Mesenchymal stem cell (in vitro differentiated cells and primary cell): ENCODE measurements around the gene KCNH2.
"Not testable (repeated sequence)": the region's sequence is repeated elsewhere in the genome, so short reads cannot be mapped to it uniquely, and the experiment has no call there.

Source experiments
- DNase-seq: peaks from one replicate; pipeline ENCODE4 v3.0.0-alpha.2; 2013
- H2AFZ ChIP-seq: one replicate; pipeline ENCODE4 v1.6.1; 2013; ENCODE audit warnings: low read depth, mild to moderate bottlenecking, control low read depth, inconsistent platforms, low read length, moderate library complexity
- H2AK5ac ChIP-seq: 2 replicates; pipeline ENCODE4 v1.6.1; 2013; ENCODE audit warnings: low read length, moderate library complexity, mild to moderate bottlenecking, inconsistent platforms; ENCODE audit not compliant: severe bottlenecking
- H2BK120ac ChIP-seq: one replicate; pipeline ENCODE4 v1.6.1; 2013; ENCODE audit warnings: low read depth, mild to moderate bottlenecking, inconsistent platforms, low read length, moderate library complexity
- H2BK12ac ChIP-seq, 2 experiments: one replicate each; pipeline ENCODE4 v1.6.1; 2013; ENCODE audit warnings: inconsistent platforms in 2 of 2, low read length in 2 of 2, mild to moderate bottlenecking in 2 of 2, moderate library complexity in 2 of 2, control low read depth in 1 of 2
- H2BK15ac ChIP-seq: one replicate; pipeline ENCODE4 v1.6.1; 2013; ENCODE audit warnings: mild to moderate bottlenecking, low read depth, inconsistent platforms; ENCODE audit not compliant: poor library complexity, severe bottlenecking
- H2BK5ac ChIP-seq: 2 replicates; pipeline ENCODE4 v1.6.1; 2013; ENCODE audit warnings: low read depth, mild to moderate bottlenecking, low read length, control low read depth, inconsistent platforms; ENCODE audit not compliant: poor library complexity, severe bottlenecking
- H3K14ac ChIP-seq, 2 experiments: one replicate each; pipeline ENCODE4 v1.6.1; 2013; ENCODE audit warnings: inconsistent platforms in 2 of 2, low read length in 2 of 2, control low read depth in 1 of 2, mild to moderate bottlenecking in 1 of 2, moderate library complexity in 1 of 2
- H3K18ac ChIP-seq, 2 experiments: one replicate each; pipeline ENCODE4 v1.6.1; 2013; ENCODE audit warnings: inconsistent platforms in 2 of 2, low read length in 2 of 2, control low read depth in 1 of 2, low read depth in 1 of 2, mild to moderate bottlenecking in 1 of 2
- H3K23ac ChIP-seq, 2 experiments: one replicate each; pipeline ENCODE4 v1.6.1; 2013; ENCODE audit warnings: inconsistent platforms in 2 of 2, low read length in 2 of 2, mild to moderate bottlenecking in 2 of 2, moderate library complexity in 2 of 2, control low read depth in 1 of 2
- H3K27ac ChIP-seq: 2 replicates; pipeline ENCODE4 v1.5.1; 2013; ENCODE audit warnings: mild to moderate bottlenecking, moderate library complexity, low read length, control low read depth, inconsistent platforms; ENCODE audit not compliant: poor library complexity, severe bottlenecking
- H3K27me3 ChIP-seq, 2 experiments: 2 replicates each; pipeline versions ENCODE4 v1.6.1 to v1.7.0; 2013; ENCODE audit warnings: low read length in 2 of 2, mild to moderate bottlenecking in 2 of 2, moderate library complexity in 2 of 2, control low read depth in 1 of 2, inconsistent platforms in 1 of 2; ENCODE audit not compliant: control insufficient read depth in 1 of 2, insufficient read depth in 1 of 2
- H3K36me3 ChIP-seq, 2 experiments: 2 replicates each; pipeline versions ENCODE4 v1.6.1 to v1.7.0; 2013; ENCODE audit warnings: low read length in 2 of 2, control low read depth in 1 of 2, inconsistent platforms in 1 of 2, low read depth in 1 of 2, mild to moderate bottlenecking in 1 of 2; ENCODE audit not compliant: insufficient read depth in 2 of 2, control insufficient read depth in 1 of 2
- H3K4ac ChIP-seq, 2 experiments: one replicate each; pipeline ENCODE4 v1.6.1; 2013; ENCODE audit warnings: inconsistent platforms in 2 of 2, low read length in 2 of 2, mild to moderate bottlenecking in 2 of 2, moderate library complexity in 2 of 2, control low read depth in 1 of 2, low read depth in 1 of 2
- H3K4me1 ChIP-seq: 2 replicates; pipeline ENCODE4 v1.6.1; 2013; ENCODE audit warnings: low read depth, low read length, control low read depth; ENCODE audit not compliant: control insufficient read depth, insufficient read depth
- H3K4me2 ChIP-seq: 2 replicates; pipeline ENCODE4 v1.6.1; 2013; ENCODE audit warnings: low read length, mild to moderate bottlenecking, inconsistent platforms; ENCODE audit not compliant: poor library complexity, severe bottlenecking
- H3K4me3 ChIP-seq, 2 experiments: 2 replicates each; pipeline versions ENCODE4 v1.5.1 to v1.7.0; 2013; ENCODE audit warnings: low read length in 2 of 2, mild to moderate bottlenecking in 2 of 2, control low read depth in 1 of 2, low read depth in 1 of 2; ENCODE audit not compliant: insufficient read depth in 1 of 2
- H3K79me1 ChIP-seq: replicated peaks from 2 replicates; pipeline ENCODE4 v1.6.1; 2013; ENCODE audit warnings: mild to moderate bottlenecking, control low read depth, low read length, inconsistent platforms; ENCODE audit not compliant: poor library complexity, severe bottlenecking
- H3K9ac ChIP-seq: 2 replicates; pipeline ENCODE4 v1.7.0; 2013; ENCODE audit warnings: mild to moderate bottlenecking, low read length, moderate library complexity
- H3K9me3 ChIP-seq: 2 replicates; pipeline ENCODE4 v1.7.0; 2013; ENCODE audit warnings: mild to moderate bottlenecking, low read length; ENCODE audit not compliant: control insufficient read depth
- H4K8ac ChIP-seq: one replicate; pipeline ENCODE4 v1.6.1; 2013; ENCODE audit warnings: inconsistent platforms, mild to moderate bottlenecking, low read length, moderate library complexity
- H4K91ac ChIP-seq: one replicate; pipeline ENCODE4 v1.6.1; 2013; ENCODE audit warnings: mild to moderate bottlenecking, low read length, inconsistent platforms
- WGBS: methylation state at CpG from one replicate; pipeline ENCODE4 v1.1.7; 2013; ENCODE audit warnings: mixed read lengths; 5-methylcytosine and 5-hydroxymethylcytosine counted together

The KCNH2 gene

GRCh38 chr7:151011616-151012015 is 33.5 kb upstream of the KCNH2 start:
- not testable (repeated sequence) for H3K9me3 ChIP-seq, H3K4me3 ChIP-seq, H2BK12ac ChIP-seq, H2BK5ac ChIP-seq, H3K23ac ChIP-seq, H3K4me2 ChIP-seq, H3K9ac ChIP-seq, H3K27ac ChIP-seq, DNase-seq, H3K79me1 ChIP-seq, H2AK5ac ChIP-seq, H3K36me3 ChIP-seq, H2BK120ac ChIP-seq, H4K8ac ChIP-seq, H2BK15ac ChIP-seq, H4K91ac ChIP-seq, H3K18ac ChIP-seq, H2AFZ ChIP-seq, H3K4ac ChIP-seq, H3K14ac ChIP-seq
- H3K27me3 ChIP-seq = peaks cover 39 to 43% of the 10 kb centered on the region in 2 experiments
- WGBS = 84% methylated on average over 12 of the region's 12 CpGs
- peaks cover 21% of the 10 kb centered on the region for H3K4me1 ChIP-seq

GRCh38 chr7:151011097-151011409 is 32.9 kb upstream of the KCNH2 start:
- peak overlapping the region; percentile 6 to 48 for H3K18ac ChIP-seq
- H2AFZ ChIP-seq = no peak overlapping the region
- WGBS = 0% methylated on average over 1 of the region's 1 CpG
- H3K4me3 ChIP-seq = no peak overlapping the region
- H2AK5ac ChIP-seq = no peak overlapping the region
- peaks cover 41% of the 10 kb centered on the region in 2 experiments for H3K27me3 ChIP-seq
- no peaks in the 10 kb centered on the region for H3K79me1 ChIP-seq
- H3K14ac ChIP-seq = no peak overlapping the region
- peak; percentile 50 for DNase-seq
- H2BK5ac ChIP-seq = no peak overlapping the region
- H3K9me3 ChIP-seq = no peaks in the 10 kb centered on the region
- no peak overlapping the region for H3K4me2 ChIP-seq
- peak overlapping the region; percentile 52 for H4K91ac ChIP-seq
- no peak overlapping the region for H3K23ac ChIP-seq
- H2BK12ac ChIP-seq = peak overlapping the region in 1 of 2 experiments; percentile 61
- H3K4ac ChIP-seq = peak overlapping the region; percentile 37 to 61
- H2BK15ac ChIP-seq = peak overlapping the region; percentile 73
- H3K4me1 ChIP-seq = peaks cover 21% of the 10 kb centered on the region
- peak overlapping the region; percentile 57 for H4K8ac ChIP-seq
- no peak overlapping the region for H2BK120ac ChIP-seq
- H3K36me3 ChIP-seq = no peaks in the 10 kb centered on the region
- H3K27ac ChIP-seq = no peak overlapping the region
- no peak overlapping the region for H3K9ac ChIP-seq

GRCh38 chr7:151010307-151011096 is 32.4 kb upstream of the KCNH2 start:
- Histone ChIP-seq H2AK5ac (no peak overlapping the region), H3K18ac (peak overlapping the region; percentile 70 to 93)

GRCh38 chr7:151010037-151010306 is 31.9 kb upstream of the KCNH2 start:
- Histone ChIP-seq H2BK5ac (no peak overlapping the region), H3K4ac (peak overlapping the region; percentile 51 to 76), H3K23ac (no peak overlapping the region), H3K9me3 (no peaks in the 10 kb centered on the region), H3K14ac (peak overlapping the region in 1 of 2 experiments; percentile 55), H3K27ac (no peak overlapping the region), H3K36me3 (no peaks in the 10 kb centered on the region), H2BK12ac (peak overlapping the region; percentile 91 to 92), H2BK120ac (peak overlapping the region; percentile 91), H4K8ac (peak overlapping the region; percentile 83), H2BK15ac (peak overlapping the region; percentile 55), H3K18ac (peak overlapping the region; percentile 54 to 70), H3K4me3 (no peak overlapping the region), H2AFZ (no peak overlapping the region), H3K79me1 (no peaks in the 10 kb centered on the region), H3K4me2 (no peak overlapping the region), H3K4me1 (peaks cover 21% of the 10 kb centered on the region), H3K27me3 (peaks cover 41 to 47% of the 10 kb centered on the region in 2 experiments), H3K9ac (no peak overlapping the region), H4K91ac (peak overlapping the region; percentile 98), H2AK5ac (no peak overlapping the region)
- 61% methylated on average over 7 of the region's 7 CpGs for WGBS
- no peak for DNase-seq

More at GRCh38 chr7:151010307-151011096, 32.4 kb upstream of the KCNH2 start:
- H3K4me2 ChIP-seq = peak overlapping the region; percentile 48
- peak overlapping the region in 1 of 2 experiments; percentile 56 for H3K4me3 ChIP-seq
- peak overlapping the region in 1 of 2 experiments; percentile 20 for H3K14ac ChIP-seq
- no peaks in the 10 kb centered on the region for H3K79me1 ChIP-seq
- peak overlapping the region in 1 of 2 experiments; percentile 36 for H3K23ac ChIP-seq
- 8% methylated on average over 17 of the region's 18 CpGs for WGBS
- H2AFZ ChIP-seq = peak overlapping the region; percentile 16
- peak overlapping the region; percentile 91 to 92 for H2BK12ac ChIP-seq
- no peak overlapping the region for H2BK5ac ChIP-seq
- H3K9ac ChIP-seq = no peak overlapping the region
- peaks cover 21% of the 10 kb centered on the region for H3K4me1 ChIP-seq
- peak overlapping the region; percentile 91 for H2BK120ac ChIP-seq
- H3K4ac ChIP-seq = peak overlapping the region; percentile 76 to 86
- H3K36me3 ChIP-seq = no peaks in the 10 kb centered on the region
- H3K9me3 ChIP-seq = no peaks in the 10 kb centered on the region
- DNase-seq = peak; percentile 71
- H4K8ac ChIP-seq = peak overlapping the region; percentile 83
- peak overlapping the region; percentile 98 for H4K91ac ChIP-seq
- no peak overlapping the region for H3K27ac ChIP-seq
- peak overlapping the region; percentile 55 for H2BK15ac ChIP-seq
- peaks cover 41 to 42% of the 10 kb centered on the region in 2 experiments for H3K27me3 ChIP-seq
